GM19397 (cell line): Measurements from ENCODE around the gene ERF.

ENCODE experiments used
- ATAC-seq: cut with Tn5 transposase; IDR thresholded peaks from one replicate; pipeline ENCODE4 v1.9.1; 2021; ENCODE audit warnings: mild to moderate bottlenecking, moderate library complexity; ENCODE audit not compliant: unreplicated experiment

ERF gene

GRCh38 chr19:42254850-42255765 lies at the start of gene ERF:
ERF (minus strand) TSS chr19:42255128; CDS start chr19:42254999, 129 bp downstream.
- peak; percentile 59 for ATAC-seq

- ATAC-seq: no peak
These were observed 48.9 kb upstream of the ERF start for GRCh38 chr19:42303876-42304275.

DNA sequence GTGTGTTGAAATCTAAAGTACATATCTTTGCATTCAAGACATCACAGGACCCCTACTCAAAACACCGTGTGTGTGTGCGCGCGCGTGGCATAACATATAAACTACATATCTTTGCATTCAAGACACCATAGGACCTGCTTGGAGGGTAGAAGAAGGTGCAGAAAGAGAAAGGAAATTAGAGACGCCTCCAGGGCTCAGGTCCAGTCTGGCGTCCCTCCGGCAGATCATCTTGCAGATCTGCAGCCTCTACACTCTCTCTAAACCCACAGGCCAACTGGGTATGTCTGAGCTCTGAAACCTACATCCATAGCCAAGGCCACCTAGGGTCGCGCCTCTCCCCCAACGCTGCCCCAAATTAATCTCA lies 48.2 kb upstream of the ERF start:
- ATAC-seq: no peak

DNA sequence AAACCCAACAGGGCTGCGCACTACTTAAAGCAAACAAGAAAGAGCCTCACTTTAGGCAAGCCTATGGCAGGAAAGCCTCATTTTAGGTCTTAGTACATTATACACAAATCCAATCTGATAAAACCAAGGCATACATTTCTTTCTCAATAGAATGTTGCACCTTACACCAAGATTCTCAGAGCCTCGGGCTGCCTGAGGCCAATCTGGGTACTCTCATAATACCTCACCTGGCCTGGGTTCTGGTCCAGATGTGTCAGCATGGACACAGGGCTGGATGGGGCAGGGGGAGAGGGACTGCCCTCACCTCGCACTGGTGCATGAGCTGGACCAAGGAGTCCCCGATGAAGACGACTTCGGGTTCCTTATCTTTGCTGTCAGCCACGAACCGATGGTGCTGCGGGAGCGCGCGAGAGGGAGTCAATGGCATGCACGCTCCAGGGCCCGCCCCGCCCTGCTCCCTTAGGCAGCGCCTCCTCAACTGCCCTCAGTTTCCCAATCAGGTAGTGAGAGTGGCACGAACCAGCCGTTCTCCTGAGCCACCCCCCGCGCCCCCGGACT lies 46.8 kb upstream of the ERF start, which contains the start of gene PRR19:
Gene PRR19 (plus strand): TSS at position 487 of the 558 bp plus-strand sequence. CDS start 7,453 bp downstream, outside the sequence.
- ATAC-seq: no peak

- ATAC-seq: no peak
These were observed 42.1 kb upstream of the ERF start for GRCh38 chr19:42297039-42297438.

DNA sequence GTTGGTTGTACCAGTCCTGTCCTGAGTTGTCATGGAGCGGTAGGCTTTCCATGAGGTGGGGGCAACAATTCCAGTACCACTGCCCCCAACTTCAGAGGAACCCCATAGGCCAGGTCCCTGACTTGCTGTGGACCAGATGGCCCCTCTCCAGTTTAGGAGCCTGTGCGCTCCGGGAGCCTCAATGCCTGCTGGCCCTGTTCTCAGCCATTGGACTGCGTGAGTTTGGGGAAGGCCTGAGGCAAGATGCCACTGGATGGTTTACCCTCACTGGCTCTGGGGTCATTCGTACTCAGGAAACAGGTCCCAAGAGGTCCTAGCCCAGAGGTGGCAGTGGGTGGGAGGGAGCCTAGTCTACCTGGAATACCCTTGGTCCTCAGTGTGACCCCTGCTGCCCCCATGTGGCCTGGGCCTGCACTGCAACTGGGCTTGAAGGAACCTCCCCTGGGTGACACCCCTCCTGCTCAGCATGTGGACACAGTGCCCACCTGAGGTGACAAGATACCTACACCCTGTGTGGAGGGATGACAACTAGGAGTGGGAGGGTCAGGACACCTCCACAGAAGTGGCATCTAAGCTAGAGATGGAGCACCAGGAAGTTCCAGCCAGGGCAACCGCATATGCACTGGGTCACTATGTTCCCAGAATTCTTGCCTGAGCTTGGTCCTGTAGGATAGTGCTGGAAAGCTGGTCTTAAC lies 41.0 kb upstream of the ERF start:
- ATAC-seq: no peak

DNA sequence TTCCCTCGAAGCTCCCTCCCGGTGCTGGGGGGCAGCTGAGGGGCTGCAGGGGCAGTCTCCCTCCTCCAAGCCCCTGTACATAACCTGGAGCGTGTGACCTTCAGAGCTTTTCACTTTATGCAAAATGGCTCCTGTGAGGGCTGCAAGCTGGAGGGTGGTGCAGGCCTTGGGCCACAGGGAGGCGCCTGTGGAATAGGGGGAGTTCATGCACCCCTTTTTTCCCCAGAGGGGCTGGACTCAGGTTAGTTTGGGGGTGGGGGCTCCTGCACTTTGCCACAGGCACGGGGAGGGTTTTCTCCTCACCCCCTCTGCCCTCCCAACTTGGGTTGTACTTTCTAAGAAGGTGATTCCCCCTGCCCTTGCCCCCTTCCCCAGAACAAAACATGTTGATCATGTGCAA lies 40.4 kb upstream of the ERF start:
- ATAC-seq: no peak

DNA sequence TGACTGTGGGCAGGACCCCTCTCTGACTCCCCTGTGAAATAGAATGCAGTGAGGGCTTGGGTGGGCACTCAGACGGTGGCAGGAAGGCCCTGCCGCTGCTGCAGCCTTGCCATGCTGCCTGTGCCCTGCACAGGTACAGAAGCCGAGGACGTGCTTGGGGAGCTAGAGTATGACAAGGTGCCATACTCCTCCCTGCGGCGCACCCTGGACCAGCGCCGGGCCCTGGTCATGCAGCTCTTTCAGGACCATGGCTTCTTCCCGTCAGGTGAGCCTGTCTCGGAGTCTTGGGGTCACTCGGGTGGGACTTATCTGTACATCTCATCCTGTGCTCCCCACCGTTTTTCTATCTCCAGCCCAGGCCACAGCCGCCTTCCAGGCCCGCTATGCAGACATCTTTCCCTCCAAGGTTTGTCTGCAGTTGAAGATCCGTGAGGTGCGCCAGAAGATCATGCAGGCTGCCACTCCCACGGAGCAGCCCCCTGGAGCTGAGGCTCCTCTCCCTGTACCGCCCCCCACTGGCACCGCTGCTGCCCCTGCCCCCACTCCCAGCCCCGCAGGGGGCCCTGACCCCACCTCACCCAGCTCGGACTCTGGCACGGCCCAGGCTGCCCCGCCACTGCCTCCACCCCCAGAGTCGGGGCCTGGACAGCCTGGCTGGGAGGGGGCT lies 39.7 kb upstream of the ERF start:
- ATAC-seq: no peak

GRCh38 chr19:42293948-42294347 lies 39.0 kb upstream of the ERF start:
- no peak for ATAC-seq

- ATAC-seq: no peak
These were observed 38.6 kb upstream of the ERF start for GRCh38 chr19:42293540-42293939.

DNA sequence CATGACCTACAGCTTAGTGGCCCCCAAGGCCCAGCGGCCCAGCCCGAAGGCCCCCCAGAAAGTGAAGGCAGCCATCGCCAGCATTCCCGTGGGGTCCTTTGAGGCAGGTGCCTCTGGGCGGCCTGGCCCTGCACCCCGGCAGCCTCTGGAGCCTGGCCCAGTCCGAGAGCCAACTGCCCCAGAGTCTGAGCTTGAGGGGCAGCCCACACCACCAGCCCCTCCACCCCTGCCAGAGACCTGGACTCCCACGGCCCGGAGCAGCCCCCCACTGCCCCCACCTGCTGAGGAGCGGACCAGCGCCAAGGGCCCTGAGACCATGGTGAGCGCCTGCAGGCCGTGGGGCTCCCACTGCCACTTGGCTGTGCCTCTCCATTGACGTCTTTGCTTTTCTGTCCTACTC lies 38.0 kb upstream of the ERF start:
- no peak for ATAC-seq

DNA sequence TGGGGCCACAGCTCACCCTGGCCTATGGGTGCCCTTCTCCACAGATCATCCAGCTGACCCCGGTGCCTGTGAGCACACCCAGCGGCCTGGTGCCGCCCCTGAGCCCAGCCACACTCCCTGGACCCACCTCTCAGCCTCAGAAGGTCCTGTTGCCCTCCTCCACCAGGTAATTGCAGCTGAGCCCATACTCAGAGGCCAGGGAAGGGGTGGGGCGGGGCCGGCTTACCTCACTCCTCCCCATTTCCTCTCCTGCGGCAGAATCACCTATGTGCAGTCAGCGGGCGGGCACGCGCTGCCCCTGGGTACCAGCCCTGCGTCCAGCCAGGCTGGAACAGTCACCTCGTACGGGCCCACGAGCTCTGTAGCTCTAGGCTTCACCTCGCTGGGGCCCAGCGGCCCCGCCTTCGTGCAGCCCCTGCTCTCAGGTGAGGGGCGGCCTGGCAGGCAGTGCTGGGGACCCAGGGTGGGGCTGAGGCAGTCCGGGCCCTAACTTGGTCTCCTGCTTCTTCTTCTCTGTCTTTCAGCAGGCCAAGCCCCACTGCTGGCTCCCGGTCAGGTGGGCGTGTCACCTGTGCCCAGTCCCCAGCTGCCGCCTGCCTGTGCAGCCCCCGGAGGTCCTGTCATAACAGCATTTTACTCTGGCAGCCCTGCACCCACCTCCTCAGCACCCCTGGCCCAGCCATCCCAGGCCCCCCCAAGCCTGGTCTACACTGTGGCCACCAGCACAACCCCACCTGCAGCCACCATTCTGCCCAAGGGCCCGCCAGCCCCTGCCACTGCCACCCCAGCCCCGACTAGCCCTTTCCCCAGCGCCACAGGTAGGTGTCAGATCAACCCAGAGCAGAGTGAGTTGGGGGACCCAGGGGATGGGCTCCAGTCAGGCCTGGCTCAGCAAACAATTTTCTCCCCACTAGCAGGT lies 37.4 kb upstream of the ERF start:
- ATAC-seq: no peak

DNA sequence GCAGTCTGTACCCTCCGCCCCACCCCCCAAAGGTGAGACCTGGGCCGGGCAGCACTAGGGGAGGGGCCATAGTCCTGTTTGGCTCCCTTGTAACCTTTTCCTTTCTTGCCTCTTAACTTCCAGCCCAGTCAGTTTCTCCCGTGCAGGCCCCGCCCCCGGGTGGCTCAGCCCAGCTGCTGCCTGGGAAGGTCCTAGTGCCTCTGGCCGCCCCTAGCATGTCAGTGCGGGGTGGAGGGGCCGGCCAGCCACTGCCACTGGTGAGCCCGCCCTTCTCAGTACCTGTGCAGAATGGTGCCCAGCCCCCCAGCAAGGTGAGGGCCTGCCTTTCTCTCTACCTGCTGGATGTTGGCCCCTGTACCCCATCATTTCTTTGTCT lies 36.5 kb upstream of the ERF start:
- ATAC-seq: no peak

DNA sequence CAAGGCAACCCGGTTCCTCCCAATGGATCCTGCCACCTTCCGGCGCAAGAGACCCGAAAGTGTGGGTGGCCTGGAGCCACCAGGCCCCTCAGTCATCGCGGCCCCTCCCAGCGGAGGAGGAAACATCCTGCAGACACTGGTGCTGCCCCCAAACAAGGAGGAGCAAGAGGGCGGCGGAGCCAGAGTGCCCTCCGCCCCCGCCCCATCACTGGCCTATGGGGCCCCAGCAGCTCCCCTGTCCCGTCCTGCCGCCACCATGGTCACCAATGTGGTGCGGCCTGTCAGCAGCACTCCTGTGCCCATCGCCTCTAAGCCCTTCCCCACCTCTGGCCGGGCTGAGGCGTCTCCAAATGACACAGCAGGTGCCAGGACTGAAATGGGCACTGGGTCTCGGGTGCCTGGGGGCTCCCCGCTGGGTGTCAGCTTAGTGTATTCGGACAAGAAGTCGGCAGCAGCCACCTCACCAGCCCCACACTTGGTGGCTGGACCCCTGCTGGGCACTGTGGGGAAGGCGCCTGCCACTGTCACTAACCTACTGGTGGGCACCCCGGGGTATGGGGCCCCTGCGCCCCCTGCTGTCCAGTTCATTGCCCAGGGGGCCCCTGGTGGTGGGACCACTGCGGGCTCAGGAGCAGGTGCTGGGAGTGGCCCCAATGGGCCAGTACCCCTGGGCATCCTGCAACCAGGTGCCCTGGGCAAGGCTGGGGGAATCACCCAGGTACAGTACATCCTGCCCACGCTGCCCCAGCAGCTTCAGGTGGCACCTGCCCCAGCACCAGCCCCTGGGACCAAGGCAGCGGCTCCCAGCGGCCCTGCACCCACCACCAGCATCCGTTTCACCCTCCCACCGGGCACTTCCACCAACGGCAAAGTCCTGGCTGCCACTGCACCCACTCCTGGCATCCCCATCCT lies 35.9 kb upstream of the ERF start:
- no peak for ATAC-seq

DNA sequence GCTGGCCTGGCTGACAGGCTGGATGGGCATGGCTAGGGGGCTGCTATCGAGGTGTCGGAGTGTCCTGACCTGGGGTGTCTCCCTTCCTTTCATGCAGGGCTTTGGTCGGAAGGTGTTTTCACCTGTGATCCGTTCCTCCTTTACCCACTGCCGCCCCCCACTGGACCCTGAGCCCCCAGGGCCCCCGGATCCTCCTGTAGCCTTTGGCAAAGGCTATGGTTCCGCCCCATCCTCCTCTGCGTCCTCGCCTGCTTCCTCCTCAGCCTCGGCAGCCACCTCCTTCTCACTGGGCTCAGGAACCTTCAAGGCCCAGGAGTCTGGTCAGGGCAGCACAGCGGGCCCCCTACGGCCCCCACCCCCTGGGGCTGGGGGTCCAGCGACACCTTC lies 35.2 kb upstream of the ERF start:
- ATAC-seq: no peak

DNA sequence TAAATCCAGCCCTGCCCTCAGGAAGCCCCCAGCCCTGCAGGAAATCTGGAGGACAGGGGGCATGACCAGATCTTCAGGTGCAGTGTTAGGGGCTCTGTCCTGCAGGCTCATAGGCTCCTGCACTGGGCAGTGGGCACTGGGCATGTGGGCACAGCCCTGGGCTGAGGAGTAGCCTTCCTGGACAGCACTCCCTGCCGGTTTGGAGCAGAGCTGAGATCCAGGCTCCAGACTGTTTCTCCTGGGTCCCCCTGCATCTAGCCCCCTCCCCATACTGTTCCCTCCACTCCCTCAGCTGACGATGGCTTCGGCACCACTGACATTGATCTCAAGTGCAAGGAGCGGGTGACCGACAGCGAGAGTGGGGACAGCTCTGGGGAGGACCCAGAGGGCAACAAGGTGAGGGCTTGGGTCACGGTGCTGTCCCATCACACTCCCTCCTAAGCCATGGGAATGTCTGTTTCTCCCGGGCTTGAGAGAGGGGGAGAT lies 34.7 kb upstream of the ERF start:
- ATAC-seq: no peak

DNA sequence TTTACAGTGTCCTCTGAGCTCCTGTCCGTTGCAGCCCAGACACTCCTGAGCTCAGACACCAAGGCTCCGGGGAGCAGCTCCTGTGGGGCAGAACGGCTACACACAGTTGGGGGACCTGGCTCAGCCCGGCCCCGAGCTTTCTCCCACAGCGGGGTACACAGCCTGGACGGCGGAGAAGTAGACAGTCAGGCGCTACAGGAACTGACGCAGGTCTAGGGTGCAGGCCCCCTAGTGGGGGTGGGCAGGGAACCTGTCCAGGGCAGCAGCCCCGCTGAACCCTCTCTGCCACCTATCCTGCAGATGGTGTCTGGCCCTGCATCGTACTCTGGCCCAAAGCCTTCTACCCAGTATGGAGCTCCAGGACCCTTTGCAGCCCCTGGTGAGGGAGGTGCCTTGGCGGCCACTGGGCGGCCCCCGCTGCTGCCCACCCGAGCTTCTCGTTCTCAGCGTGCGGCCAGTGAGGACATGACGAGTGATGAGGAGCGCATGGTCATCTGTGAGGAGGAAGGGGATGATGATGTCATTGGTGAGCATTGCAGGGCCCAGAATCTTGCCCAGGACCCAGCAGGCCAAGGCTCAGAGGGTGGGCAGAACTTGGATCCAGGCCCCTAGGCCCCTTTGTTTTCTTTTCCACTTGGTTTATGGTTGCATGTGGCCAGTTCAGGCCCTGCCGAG lies 34.1 kb upstream of the ERF start:
- no peak for ATAC-seq

DNA sequence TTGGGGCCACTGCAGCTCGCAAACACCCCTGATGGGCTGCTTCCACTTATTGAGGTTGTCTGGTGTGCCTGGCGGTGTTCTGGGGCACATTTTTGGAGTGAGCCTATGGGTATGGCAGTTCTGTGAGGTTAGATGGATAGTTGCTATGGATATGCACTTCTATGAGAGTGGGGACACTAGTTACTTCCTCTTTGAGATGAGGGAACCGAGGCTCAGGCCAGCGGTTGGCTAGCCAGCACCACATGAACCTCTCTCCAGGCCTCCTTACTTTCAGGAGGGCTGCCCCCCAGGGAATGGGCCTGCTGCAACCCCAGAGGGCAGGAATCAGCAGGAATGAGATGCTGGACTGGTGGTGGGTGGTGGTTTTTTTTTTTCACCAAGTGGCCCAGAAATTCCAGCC lies 33.5 kb upstream of the ERF start:
- ATAC-seq: no peak

DNA sequence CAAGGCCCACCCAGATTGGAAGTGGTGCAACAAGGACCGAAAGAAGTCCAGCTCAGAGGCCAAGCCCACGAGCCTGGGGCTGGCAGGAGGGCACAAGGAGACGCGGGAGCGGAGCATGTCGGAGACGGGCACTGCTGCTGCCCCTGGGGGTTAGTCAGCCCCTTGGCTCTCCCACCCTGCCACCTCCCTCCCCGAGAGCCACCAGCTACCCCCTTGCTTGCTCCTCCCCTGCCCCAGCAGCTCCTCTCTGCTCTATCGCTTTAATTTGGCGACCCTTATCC lies 32.8 kb upstream of the ERF start:
- no peak for ATAC-seq
